ENCODE measurements around the gene HORMAD2.

DNA sequence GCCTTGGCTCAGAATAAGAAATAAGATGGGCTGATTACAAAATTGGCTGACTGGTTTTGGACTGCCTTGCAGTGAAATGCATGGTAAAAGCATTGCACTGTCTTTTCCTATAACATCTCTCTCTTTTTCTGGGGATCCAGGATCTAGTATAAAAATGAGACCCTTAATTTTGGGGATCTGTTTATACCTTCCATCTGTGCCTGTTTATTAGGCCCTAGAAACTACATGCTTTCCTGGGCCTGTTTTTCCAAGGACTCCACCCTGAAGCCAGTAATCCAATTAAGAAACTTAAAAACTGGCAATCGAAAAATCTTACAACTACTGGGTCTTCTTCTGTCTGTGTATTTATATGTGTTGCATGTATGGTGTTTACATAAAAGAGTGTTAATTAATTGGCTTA, 14.5 kb downstream of the HORMAD2 start:
- TF ChIP-seq, protein P1, sequence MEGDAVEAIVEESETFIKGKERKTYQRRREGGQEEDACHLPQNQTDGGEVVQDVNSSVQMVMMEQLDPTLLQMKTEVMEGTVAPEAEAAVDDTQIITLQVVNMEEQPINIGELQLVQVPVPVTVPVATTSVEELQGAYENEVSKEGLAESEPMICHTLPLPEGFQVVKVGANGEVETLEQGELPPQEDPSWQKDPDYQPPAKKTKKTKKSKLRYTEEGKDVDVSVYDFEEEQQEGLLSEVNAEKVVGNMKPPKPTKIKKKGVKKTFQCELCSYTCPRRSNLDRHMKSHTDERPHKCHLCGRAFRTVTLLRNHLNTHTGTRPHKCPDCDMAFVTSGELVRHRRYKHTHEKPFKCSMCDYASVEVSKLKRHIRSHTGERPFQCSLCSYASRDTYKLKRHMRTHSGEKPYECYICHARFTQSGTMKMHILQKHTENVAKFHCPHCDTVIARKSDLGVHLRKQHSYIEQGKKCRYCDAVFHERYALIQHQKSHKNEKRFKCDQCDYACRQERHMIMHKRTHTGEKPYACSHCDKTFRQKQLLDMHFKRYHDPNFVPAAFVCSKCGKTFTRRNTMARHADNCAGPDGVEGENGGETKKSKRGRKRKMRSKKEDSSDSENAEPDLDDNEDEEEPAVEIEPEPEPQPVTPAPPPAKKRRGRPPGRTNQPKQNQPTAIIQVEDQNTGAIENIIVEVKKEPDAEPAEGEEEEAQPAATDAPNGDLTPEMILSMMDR (IDR thresholded peaks at IDR 0.05; ENCODE audit: borderline replicate concordance, extremely low read depth, low read length, poor library complexity, severe bottlenecking): no peak
- TF ChIP-seq EZH2 (IDR thresholded peaks at IDR 0.05; ENCODE audit: borderline replicate concordance, low read depth, low read length, severe bottlenecking): no peak

Data from DND-41 (cell line).